Lower leg skin (tissue), 4 donors: ENCODE data around the gene RASGEF1B. TPM values are rescaled to one million over a fixed set of nuclear protein-coding genes. Genes with fewer than 3 reads are reported as not detected.
"Not testable (repeated sequence)": the region's sequence is repeated elsewhere in the genome, so short reads cannot be mapped to it uniquely, and the experiment has no call there.

Source experiments
- DNase-seq, 2 donors: peaks; one replicate each; pipeline ENCODE4 v3.0.0-alpha.2; 2019; ENCODE audit warnings: low spot score in 2 of 2
- H3K4me3 ChIP-seq: fragments of 200-600 bp; sonication (generic); 2 replicates; pipeline ENCODE4 v1.5.1; 2017; ENCODE audit warnings: mild to moderate bottlenecking, low read depth; ENCODE audit not compliant: poor library complexity, severe bottlenecking
- POLR2A ChIP-seq, 2 donors: fragments of 450-650 bp; IDR thresholded peaks; one replicate each; pipeline ENCODE4 v1.6.1; 2016 to 2017; ENCODE audit warnings: antibody characterized with exemption in 2 of 2, mild to moderate bottlenecking in 1 of 2, moderate library complexity in 1 of 2
- WGBS, 2 donors: methylation state at CpG; one replicate each; pipeline ENCODE4 v1.1.5; 2018; 5-methylcytosine and 5-hydroxymethylcytosine counted together
- intact Hi-C: fragments of 100-400 bp; cut with DNase I; formaldehyde crosslinking; loops from one replicate; pipeline ENCODE4 v1.15.0; 2023; ENCODE audit warnings: low total_unique reads
- total RNA-seq, 4 donors: library from RNA; depleted of rRNA; stranded (reverse); fragments of >200 nt; gene quantifications; one replicate each; pipeline ENCODE4 v1.1.0, GENCODE V29; 2016
- TF ChIP-seq, protein P1 (sequence below), 3 donors: fragments of 450-650 bp; IDR thresholded peaks; one replicate each; pipeline ENCODE4 v1.5.1; 2016; ENCODE audit warnings: antibody characterized with exemption in 3 of 3, mild to moderate bottlenecking in 3 of 3, moderate library complexity in 2 of 3

The RASGEF1B gene
- total RNA-seq, 4 donors from 2014 or later: 53.7 to 58.2 (median 57.6) TPM

DNA sequence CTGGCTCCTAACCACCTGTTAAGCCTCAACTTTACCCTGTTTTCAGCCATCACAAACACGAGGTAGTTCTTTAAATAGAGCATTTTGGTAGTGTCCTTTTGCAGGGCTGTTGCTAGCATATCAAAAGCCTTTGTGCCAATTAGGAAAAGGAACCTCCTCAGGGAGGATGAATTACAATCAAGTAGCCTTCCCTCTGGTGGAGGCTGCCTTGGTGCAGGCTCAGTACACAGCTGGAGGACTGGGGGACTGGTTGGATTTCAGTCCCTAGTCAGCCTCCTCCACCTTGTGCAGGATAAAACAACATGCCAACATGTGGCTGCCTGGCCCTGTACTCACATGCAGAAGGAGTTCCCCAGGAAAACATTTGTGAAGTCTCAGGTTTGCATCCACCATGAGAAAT is 53.1 kb downstream of the RASGEF1B start:
- H3K4me3 ChIP-seq: no peak overlapping the region
- intact Hi-C loops: no loop called here
- DNase-seq: no peak
- TF ChIP-seq, protein P1, sequence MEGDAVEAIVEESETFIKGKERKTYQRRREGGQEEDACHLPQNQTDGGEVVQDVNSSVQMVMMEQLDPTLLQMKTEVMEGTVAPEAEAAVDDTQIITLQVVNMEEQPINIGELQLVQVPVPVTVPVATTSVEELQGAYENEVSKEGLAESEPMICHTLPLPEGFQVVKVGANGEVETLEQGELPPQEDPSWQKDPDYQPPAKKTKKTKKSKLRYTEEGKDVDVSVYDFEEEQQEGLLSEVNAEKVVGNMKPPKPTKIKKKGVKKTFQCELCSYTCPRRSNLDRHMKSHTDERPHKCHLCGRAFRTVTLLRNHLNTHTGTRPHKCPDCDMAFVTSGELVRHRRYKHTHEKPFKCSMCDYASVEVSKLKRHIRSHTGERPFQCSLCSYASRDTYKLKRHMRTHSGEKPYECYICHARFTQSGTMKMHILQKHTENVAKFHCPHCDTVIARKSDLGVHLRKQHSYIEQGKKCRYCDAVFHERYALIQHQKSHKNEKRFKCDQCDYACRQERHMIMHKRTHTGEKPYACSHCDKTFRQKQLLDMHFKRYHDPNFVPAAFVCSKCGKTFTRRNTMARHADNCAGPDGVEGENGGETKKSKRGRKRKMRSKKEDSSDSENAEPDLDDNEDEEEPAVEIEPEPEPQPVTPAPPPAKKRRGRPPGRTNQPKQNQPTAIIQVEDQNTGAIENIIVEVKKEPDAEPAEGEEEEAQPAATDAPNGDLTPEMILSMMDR (IDR thresholded peaks at IDR 0.05): no peak
- TF ChIP-seq POLR2A (IDR thresholded peaks at IDR 0.05): no peak
- WGBS, 2 donors: 42 to 58% methylated on average over 1 of the region's 1 CpG

DNA sequence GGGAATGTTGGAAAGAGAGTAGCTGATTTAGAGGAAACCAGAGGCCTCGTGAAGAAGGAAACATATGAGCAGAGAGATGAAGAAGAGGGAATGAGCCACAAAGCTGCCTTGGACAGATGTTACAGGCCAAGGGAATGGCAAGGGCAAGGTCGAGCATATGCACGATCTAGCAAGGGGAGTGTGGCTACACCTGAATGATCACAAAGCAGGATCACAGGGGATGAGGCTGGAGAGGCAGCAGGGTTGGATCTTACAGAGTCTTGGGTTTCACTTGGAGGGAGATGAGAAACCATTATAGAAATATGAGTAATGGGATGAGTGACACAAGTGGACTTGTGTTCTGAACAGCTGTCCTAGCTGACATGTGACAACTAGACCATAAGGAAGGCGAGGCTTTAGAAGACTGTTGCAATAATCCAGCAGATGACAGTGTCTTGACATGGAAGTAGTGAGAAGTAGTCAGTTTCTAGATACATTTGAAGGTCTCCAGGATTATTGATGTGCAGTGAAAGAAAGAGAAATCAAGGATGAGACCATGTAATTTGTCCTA is 58.7 kb downstream of the RASGEF1B start:
- TF ChIP-seq, protein P1 (IDR thresholded peaks at IDR 0.05): no peak
- no peak for TF ChIP-seq POLR2A (IDR thresholded peaks at IDR 0.05)
- 85 to 87% methylated on average over 4 of the region's 4 CpGs for WGBS, 2 donors
- H3K4me3 ChIP-seq: no peak overlapping the region
- intact Hi-C loops: no loop called here
- no peak for DNase-seq

DNA sequence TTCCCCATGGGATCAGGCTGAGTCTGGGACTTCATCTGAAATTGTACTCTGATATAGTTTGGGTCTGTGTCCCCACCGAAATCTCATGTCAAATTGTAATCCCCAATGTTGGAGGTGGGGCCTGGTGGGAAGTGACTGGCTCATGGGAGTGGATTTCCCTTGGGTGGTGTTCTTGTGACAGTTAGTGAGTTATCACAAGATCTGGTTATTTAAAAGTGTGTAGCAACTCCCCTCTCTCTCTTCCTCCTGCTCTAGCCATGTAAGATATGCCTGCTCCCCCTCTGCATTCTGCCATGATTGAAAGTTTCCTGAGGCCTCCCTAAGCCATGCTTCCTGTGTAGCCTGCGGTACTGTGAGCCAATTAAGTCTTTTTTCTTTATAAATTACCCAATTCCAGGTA is 61.0 kb downstream of the RASGEF1B start:
- WGBS, 2 donors: 70 to 84% methylated on average over 2 of the region's 2 CpGs
- H3K4me3 ChIP-seq: no peak overlapping the region
- TF ChIP-seq POLR2A (IDR thresholded peaks at IDR 0.05): no peak
- TF ChIP-seq, protein P1 (IDR thresholded peaks at IDR 0.05): no peak
- intact Hi-C loops: no loop called here
- DNase-seq: no peak

DNA sequence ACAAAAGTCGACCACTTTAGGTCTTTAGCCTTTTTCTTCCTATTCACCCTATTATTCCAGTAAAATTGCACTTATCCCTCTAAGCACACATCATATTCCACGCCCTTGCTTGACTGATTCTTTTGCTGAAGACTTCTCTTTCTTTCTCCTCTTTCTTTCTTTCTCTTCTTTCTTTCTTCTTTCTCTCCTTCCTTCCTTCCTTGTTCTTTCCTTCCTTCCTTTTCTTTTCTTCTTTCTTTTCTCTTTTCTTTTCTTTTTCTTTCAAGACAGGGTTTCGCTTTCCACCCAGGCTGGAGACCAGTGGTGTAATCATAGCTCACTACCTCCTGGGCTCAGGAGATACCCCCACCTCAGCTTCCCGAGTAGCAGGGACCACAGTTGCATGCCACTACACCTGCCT is 61.9 kb downstream of the RASGEF1B start:
- no peak for DNase-seq
- TF ChIP-seq POLR2A (IDR thresholded peaks at IDR 0.05): no peak
- TF ChIP-seq, protein P1 (IDR thresholded peaks at IDR 0.05): no peak
- 89 to 93% methylated on average over 4 of the region's 4 CpGs for WGBS, 2 donors
- no peak overlapping the region for H3K4me3 ChIP-seq
- intact Hi-C loops: loop anchor here (5.0 to 10.0 kb wide), 2 partner anchors 437 to 875 kb away; no protein-coding TSS in a partner anchor

DNA sequence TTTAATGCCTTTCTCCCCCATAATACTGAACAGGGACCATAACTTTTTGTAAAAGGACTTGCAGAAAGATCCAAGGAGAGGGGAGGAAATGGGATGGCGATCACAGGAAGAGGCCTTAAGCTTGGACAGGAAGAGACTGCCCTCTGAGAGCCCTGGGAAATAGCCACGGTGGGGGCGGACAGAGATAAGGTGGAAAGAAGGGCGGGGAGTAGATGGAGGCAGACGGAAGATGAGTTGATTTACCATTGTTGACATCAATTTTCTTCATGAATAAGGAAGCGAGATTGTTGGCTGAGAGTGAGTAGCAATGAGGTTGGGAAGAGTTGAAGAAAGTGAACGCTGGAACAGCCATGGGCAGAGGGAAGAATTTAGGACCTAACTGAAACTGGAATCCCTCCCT is 63.4 kb downstream of the RASGEF1B start:
- no peak for DNase-seq
- TF ChIP-seq POLR2A (IDR thresholded peaks at IDR 0.05): no peak
- TF ChIP-seq, protein P1 (IDR thresholded peaks at IDR 0.05): no peak
- WGBS, 2 donors: 58 to 77% methylated on average over 7 of the region's 7 CpGs
- intact Hi-C loops: loop anchor here (5.0 to 10.0 kb wide), 2 partner anchors 439 to 876 kb away; no protein-coding TSS in a partner anchor
- no peak overlapping the region for H3K4me3 ChIP-seq

DNA sequence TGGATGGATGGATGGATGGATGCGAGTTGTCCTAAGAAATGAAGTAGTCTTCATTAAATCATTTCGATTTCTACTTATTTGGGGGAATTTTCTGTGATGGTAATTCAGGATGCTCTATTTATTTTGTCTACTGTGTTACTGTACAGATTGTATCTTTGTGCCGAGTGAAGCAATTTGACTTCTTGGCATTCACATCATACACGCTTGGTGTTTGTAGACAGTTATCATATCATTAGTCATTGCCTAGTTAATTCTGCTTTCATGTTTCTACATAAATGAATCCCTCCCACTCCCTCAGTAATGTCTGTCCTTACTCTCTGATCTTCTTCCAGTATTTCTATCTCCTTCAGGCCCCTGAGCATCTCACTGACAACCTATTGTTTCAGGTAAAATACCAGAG is 64.0 kb downstream of the RASGEF1B start:
- 45 to 67% methylated on average over 4 of the region's 4 CpGs for WGBS, 2 donors
- DNase-seq: no peak
- H3K4me3 ChIP-seq: no peak overlapping the region
- TF ChIP-seq, protein P1 (IDR thresholded peaks at IDR 0.05): no peak
- no peak for TF ChIP-seq POLR2A (IDR thresholded peaks at IDR 0.05)
- intact Hi-C loops: loop anchor here (5.0 to 10.0 kb wide), 2 partner anchors 440 to 877 kb away; no protein-coding TSS in a partner anchor

DNA sequence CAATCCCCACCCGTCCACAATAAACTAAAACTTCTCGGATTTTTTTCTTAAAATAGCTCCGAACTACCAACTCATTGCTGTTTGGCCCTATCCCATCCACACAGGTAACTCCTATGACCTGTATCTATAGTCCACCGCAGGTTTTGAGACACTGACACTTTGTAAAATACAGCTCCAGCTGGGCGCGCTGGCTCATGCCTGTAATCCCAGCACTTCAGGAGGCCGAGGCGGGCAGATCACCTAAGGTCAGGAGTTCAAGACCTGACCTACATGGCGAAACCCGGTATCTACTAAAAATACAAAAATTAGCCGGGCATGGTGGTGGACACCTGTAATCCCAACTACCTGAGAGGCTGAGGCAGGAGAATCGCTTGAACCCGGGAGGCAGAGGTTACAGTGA is 65.2 kb downstream of the RASGEF1B start:
- intact Hi-C loops: loop anchor here (1.0 to 10.0 kb wide), 3 partner anchors 65 to 878 kb away; partner anchors contain the start of gene RASGEF1B
- not testable (repeated sequence) for DNase-seq, H3K4me3 ChIP-seq
- WGBS, 2 donors: 67 to 69% methylated on average over 13 of the region's 13 CpGs
